Measurements from ENCODE around the gene EPS15. TPM values are rescaled to one million over a fixed set of nuclear protein-coding genes. Genes with fewer than 3 reads are reported as not detected.

Gene EPS15
- total RNA-seq, 2 donors from 2014 or later: 50.0 to 54.7 TPM

DNA sequence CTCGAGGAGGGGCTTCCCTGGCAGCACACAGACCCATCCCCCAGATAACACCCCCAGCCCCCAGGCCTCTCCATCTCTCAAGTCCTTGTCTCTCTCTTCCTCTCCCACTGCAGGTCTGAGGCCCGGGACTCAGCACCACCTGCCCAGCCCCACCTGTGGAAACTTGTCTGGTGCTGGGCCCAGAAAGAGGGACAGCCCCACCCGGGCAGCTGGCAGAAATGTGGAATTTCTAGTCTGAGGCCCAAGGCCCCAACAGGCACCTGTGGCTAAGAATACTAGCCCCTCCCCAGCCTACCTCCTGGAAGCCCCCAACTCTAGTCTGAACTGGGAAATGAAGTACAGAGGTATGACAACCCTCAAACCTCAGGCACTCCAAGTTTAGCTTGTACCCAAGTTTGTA lies 204.1 kb downstream of the EPS15 start:
- Histone ChIP-seq H3K36me3 (no peaks in the 10 kb centered on the region), H3K27me3 (no peaks in the 10 kb centered on the region), H3K4me3 (no peak overlapping the region), H3K27ac (no peak overlapping the region), H3K4me1 (no peaks in the 10 kb centered on the region), H3K9me3 (no peaks in the 10 kb centered on the region)
- DNase-seq (ENCODE audit: low spot score): no peak
- TF ChIP-seq CTCF (IDR thresholded peaks at IDR 0.05): no peak

GRCh38 chr1:51313961-51314777 lies 204.9 kb downstream of the EPS15 start:
- no peak for TF ChIP-seq CTCF (IDR thresholded peaks at IDR 0.05)
- Histone ChIP-seq H3K9me3 (no peaks in the 10 kb centered on the region), H3K4me1 (no peaks in the 10 kb centered on the region), H3K27me3 (no peaks in the 10 kb centered on the region), H3K27ac (no peak overlapping the region), H3K36me3 (no peaks in the 10 kb centered on the region), H3K4me3 (no peak overlapping the region)
- no peak for DNase-seq (ENCODE audit: low spot score)

DNA sequence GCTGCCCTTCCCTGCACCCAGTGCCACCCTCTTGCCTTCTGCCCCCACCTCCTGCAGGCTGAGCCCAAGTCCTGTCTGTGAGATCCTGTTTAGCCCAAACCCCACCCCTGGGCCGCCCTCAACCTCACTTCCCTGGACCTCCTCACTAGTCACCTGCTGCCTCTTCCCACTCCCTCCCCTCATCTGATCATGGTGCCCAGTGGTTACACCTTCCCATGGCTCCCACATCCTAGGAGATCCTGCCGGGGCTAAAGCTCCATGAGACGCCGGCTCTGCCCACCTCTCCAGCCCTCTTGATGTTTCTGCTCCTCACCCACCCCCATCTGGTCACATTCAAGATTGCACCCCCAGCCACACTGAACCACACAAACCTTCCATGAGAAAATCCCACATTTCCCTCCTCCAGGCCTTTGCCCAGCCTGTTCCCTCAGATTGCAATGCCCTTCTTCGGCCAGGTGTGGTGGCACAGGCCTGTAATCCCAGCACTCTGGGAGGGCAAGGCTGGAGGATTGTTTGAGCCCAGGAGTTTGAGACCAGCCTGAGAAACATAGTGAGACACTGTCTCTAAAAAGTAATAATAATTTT lies 205.7 kb downstream of the EPS15 start:
- no peaks in the 10 kb centered on the region for H3K4me1 ChIP-seq
- no peaks in the 10 kb centered on the region for H3K9me3 ChIP-seq
- no peaks in the 10 kb centered on the region for H3K36me3 ChIP-seq
- TF ChIP-seq CTCF (IDR thresholded peaks at IDR 0.05): no peak
- no peak overlapping the region for H3K27ac ChIP-seq
- no peak overlapping the region for H3K4me3 ChIP-seq
- no peak for DNase-seq (ENCODE audit: low spot score)
- H3K27me3 ChIP-seq: no peaks in the 10 kb centered on the region

GRCh38 chr1:51312718-51313117 lies 206.3 kb downstream of the EPS15 start:
- no peaks in the 10 kb centered on the region for H3K4me1 ChIP-seq
- H3K4me3 ChIP-seq: no peak overlapping the region
- H3K27me3 ChIP-seq: no peaks in the 10 kb centered on the region
- TF ChIP-seq CTCF (IDR thresholded peaks at IDR 0.05): no peak
- DNase-seq (ENCODE audit: low spot score): no peak
- H3K36me3 ChIP-seq: no peaks in the 10 kb centered on the region
- no peaks in the 10 kb centered on the region for H3K9me3 ChIP-seq
- H3K27ac ChIP-seq: no peak overlapping the region

DNA sequence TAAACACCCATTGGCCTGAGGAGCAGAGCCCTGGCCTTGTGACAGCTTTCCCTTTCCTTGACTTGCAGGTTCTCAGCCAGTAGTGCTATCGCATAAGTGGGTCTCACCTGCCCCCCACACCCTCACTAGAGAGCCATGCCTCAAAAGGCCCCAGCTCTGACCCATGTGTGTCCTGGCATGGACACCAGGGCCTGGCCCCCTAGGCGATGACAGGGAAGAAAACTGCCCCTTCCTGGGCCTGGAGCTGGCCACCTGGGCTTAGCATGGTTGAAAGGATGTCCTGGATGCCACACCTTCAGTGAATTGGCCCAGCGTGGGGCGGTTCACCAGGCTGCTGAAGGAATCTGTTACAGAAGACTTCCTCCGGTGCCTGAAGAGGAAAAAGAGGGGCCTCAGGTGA lies 207.2 kb downstream of the EPS15 start:
- TF ChIP-seq CTCF (IDR thresholded peaks at IDR 0.05): no peak
- no peak for DNase-seq (ENCODE audit: low spot score)
- no peaks in the 10 kb centered on the region for H3K36me3 ChIP-seq
- no peaks in the 10 kb centered on the region for H3K27me3 ChIP-seq
- no peaks in the 10 kb centered on the region for H3K4me1 ChIP-seq
- no peak overlapping the region for H3K4me3 ChIP-seq
- no peak overlapping the region for H3K27ac ChIP-seq
- H3K9me3 ChIP-seq: no peaks in the 10 kb centered on the region

Measured in right atrium auricular region (tissue), 2 donors.